Measurements from ENCODE around the gene NYAP1.
"Not testable (repeated sequence)": the region's sequence is repeated elsewhere in the genome, so short reads cannot be mapped to it uniquely, and the experiment has no call there.

The NYAP1 gene

DNA sequence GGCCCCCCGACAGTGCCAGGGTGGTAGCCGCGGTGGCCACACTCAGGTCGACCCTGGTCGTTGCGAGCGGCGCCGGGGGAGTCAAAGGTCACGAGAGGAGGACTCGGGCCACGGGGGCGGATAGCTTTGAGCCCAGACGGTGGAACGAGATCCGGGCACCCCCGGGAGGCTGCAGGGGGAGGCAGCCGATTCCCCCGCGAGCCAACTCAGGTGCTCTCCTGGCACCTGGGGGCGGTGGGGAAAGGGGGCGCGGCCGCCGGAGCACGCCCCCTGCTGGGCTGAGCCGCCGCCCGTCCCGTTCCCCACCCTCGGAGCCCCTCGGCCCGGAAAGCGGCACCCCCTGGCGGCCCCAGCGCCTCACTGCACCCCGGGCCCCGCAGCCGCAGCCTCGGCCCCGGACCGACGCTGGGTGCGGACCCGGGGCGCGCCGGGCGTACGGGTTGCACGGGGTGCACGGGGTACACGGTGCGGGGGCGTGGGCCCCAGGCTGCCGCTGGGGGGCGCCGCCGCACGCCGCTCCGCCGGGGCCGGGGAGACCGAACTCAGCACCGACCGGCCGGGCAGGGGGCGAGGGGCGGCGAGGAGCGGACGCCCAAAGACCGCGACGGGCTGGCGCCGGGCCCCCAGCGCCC is 521 bp upstream of the NYAP1 start:
- peak; percentile 92 for DNase-seq (ENCODE audit: low spot score)

DNA sequence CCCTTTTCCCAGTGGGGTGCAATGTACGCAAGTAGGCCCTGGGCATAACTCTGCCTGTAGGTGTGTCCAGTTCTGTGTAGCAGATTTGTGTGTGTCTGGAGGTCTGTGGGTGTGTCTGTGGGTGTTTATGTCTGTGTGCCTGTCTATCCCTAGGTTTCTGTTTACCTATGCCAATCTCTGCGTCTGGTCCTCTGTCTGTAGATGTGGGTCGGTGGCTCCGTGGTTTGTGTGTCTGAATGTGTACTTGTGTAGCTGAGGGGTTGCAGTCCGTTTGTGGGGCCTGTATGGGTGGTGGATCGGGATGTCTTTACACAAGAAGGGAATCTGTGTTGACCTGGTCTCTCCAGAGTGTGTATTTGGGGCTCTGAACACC is 932 bp downstream of the NYAP1 start:
- DNase-seq (ENCODE audit: low spot score): peak; percentile 18

DNA sequence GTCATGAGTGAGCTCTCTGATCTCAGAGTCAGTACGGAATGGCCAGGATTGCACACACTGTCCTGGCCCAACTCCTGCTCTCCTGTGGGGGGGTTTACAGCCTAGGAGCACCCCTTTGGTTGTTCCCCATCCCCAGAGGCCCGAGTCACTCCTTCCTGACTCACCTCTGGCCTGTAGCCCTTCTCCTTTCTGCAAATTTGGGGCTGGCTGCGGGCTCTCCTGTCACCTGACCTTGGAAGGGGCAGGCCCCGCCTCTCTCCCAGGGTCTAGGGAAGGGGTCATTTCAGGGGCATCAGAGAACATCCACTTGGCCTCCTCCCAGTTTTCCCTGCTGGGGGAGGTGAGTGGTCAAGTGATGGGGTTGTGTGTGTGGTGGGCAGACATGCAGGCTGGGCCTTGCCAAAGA is 1.7 kb downstream of the NYAP1 start:
- DNase-seq (ENCODE audit: low spot score): peak; percentile 28

DNA sequence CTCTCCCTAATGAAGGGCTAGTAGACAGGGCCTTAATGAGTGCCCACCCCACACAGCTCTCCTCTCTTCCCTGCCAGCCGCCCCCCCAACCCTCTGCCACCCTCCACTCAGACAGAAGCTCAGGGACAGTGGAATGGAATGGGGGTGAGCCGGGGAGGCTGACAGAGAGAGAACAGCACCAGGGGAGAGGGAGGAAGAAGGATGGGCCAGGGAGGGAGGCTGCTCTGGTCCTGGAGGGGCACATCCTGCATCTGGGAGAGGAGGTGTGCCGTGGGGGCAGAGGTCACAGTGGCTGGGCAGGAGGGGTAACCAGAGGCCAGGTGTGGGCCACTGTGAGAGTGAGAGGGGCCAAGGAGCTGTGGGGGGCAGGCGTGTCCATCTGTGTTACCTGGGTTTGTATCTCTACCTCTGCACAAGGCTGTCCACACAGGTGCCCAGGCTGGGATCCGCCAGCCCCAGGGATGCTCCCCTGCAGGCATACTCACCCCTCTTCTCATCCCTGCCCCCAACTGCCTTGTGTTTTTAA is 2.4 kb downstream of the NYAP1 start:
- DNase-seq (ENCODE audit: low spot score): peak; percentile 20

DNA sequence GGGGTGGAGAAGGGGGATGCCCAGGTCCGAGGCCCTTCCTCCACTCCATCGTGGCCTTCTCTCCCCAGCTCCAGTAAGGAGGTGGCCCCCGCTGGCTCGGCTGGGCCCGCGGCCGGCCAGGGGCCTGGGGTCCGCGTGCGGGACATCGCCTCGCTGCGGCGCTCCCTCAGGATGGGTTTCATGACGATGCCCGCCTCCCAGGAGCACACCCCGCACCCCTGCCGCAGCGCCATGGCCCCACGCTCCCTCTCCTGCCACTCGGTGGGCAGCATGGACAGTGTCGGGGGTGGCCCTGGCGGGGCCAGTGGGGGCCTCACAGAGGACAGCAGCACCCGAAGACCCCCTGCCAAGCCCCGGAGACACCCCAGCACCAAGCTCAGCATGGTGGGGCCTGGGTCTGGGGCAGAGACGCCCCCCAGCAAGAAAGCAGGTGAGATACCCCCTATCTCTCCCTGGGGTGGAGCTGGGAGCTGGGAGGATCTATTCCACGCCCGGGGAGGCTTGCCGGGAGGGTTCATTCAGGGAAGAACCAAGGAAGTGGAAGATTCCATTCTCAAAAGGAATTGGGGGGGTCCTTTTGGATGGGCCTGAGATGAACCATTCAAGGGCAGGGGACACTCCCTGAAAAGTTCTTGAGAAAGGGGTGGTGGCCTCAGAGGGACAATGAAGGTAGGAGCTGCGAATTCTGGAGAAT is 3.2 kb downstream of the NYAP1 start:
- DNase-seq (ENCODE audit: low spot score): peak; percentile 47

DNA sequence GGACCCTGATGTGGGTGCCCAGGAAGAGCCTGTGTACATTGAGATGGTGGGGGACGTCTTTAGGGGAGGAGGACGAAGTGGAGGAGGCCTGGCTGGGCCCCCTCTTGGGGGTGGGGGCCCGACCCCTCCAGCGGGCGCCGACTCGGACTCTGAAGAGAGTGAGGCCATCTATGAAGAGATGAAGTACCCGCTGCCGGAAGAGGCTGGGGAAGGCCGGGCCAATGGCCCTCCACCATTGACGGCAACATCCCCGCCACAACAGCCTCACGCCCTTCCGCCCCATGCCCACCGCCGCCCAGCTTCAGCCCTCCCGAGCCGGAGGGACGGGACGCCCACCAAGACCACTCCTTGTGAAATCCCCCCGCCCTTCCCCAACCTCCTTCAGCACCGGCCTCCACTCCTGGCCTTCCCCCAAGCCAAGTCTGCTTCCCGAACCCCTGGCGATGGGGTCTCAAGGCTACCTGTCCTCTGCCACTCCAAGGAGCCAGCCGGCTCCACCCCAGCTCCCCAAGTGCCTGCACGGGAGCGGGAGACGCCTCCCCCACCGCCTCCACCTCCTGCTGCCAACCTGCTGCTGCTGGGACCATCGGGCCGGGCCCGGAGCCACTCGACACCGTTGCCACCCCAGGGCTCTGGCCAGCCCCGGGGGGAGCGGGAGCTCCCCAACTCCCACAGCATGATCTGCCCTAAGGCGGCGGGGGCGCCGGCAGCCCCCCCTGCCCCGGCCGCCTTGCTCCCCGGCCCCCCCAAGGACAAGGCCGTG is 4.8 kb downstream of the NYAP1 start:
- DNase-seq (ENCODE audit: low spot score): peak; percentile 5

DNA sequence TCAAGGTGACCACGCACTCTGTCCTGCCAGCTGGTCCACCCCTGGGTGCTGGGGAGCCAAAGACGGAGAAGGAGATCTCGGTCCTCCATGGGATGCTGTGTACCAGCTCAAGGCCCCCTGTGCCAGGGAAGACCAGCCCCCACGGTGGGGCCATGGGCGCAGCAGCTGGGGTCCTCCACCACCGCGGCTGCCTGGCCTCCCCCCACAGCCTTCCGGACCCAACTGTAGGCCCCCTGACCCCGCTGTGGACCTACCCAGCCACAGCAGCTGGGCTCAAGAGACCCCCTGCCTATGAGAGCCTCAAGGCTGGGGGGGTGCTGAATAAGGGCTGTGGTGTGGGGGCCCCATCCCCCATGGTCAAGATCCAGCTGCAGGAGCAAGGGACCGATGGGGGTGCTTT is 5.4 kb downstream of the NYAP1 start:
- DNase-seq (ENCODE audit: low spot score): peak; percentile 6

DNA sequence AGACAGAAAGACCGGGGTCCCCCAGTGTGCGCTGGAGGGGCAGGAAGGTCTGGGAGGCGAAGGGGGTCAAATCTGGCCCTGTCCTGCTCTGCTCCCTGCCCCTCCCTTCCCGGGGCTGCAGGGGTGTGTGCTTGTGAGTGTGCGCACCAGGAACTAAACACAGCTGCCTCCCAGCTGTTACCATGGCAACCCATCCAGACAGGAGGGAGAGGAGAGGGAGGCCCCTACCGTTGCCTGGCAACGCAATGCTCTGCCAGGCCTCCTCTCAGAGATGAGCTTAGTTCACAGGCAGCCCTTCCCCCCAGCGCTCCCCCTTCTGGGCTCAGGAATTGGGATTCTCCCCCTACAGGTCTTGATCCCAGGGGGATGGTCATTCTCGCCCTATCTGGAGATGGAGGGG is 6.1 kb downstream of the NYAP1 start:
- DNase-seq (ENCODE audit: low spot score): peak; percentile 74

DNA sequence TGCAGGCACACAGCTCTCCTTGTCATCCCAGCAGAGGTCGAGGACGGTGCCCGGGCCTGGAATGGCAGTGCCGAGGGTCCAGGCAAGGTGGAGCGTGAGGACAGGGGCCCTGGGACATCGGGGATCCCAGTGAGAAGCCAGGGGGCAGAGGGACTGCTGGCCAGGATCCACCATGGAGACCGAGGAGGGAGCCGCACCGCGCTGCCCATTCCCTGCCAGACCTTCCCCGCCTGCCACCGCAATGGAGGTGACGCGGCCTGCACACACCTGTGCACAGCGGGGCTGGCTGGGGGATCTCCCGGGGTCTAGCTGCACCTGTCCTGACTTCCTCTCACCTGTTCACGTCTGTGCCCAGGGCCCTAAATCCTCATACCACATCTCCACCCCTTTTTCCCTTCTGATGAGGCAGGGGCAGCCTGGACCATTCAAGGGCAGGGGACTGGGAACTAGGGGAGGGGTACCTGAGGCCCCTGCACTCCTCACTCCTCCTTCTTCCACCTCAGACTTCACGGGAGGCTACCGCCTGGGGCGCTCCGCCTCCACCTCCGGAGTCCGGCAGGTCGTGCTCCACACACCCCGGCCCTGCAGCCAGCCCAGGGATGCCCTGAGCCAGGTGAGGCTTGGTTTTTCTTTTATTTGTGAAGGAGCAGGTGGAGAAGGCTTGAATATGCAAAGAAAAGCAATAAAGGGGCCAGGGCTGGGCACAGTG is 6.9 kb downstream of the NYAP1 start:
- DNase-seq (ENCODE audit: low spot score): no peak

DNA sequence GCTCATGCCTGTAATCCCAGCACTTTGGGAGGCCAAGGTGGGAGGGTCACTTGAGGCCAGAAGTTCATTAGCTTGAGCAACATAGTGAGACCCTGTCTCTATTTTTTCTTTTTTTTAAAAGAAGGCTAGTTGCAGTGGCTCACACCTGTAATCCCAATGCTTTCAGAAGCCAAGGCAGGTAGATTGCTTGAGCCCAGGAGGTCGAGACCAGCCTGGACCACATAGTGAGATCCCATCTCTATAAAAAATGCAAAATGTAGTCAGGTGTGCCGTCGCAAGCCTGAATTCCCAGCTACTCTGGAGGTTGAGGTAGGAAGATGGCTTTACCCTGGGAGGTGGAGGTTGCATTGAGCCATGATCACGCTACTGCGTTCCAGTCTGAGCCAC is 7.5 kb downstream of the NYAP1 start:
- no peak for DNase-seq (ENCODE audit: low spot score)

DNA sequence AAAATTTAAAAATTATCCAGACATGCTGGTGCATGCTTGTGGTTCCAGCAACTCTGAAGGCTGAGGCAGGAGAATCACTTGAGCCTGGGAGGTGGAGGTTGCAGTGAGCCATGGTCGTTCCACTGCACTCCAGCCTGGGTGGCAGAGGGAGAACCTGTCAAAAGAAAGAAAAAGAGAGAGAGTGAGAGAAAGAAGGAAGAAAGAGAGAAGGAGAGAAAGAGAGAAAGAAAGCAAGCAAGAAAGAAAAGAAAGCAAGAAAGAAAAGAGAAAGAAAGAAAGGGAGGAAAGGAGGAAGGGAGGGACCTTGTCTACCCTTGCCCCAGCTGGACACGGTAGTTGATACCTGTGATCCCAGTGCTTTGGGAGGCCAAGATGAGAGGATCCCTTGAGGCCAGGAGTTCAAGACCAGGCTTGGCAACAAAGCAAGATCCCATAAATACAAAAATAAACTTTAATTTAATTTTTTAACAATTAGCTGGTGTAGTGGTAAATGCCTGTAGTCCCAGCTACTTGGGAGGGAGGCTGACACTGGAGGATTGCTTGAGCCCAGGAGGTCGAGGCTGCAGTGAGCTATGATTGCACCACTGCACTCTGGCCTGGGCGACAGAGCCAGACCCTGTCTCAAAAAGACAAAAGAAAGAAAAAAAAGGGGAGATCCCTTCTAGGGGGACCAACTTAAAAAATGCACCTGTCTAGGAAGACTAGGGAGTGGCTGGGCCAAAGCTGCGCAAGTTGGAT is 9.2 kb downstream of the NYAP1 start:
- no peak for DNase-seq (ENCODE audit: low spot score)

DNA sequence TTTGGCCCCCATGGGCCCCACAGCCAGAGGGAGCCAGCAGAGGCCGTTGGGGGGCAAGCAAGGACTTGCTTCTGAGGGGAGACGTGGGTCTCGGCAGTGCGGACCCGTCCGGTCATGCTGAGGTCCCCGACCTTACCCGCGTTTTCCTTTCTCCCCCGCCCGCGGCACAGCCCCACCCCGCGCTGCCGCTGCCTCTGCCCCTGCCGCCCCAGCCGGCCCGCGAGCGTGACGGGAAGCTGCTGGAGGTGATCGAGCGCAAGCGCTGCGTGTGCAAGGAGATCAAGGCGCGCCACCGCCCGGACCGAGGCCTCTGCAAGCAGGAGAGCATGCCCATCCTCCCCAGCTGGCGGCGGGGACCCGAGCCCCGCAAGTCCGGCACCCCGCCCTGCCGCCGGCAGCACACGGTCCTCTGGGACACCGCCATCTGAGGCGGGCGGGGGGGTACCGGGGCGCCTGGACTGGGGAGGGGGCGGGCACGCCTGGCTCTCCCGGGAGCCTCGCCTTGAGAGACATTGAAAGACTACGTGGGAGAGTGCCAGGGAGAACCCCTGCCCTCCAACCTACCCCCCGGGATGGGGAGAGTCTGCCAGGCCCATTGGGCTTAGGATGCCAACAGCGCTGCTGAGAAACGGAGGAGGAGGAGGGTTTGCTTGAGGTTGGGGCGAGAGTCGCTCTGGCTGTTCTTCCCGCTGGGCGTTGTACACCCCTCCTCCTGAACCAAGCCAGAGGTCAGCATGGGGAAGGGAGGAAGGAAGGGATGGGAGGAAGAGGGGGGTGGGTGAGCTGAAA is 9.9 kb downstream of the NYAP1 start:
- DNase-seq (ENCODE audit: low spot score): peak; percentile 75

DNA sequence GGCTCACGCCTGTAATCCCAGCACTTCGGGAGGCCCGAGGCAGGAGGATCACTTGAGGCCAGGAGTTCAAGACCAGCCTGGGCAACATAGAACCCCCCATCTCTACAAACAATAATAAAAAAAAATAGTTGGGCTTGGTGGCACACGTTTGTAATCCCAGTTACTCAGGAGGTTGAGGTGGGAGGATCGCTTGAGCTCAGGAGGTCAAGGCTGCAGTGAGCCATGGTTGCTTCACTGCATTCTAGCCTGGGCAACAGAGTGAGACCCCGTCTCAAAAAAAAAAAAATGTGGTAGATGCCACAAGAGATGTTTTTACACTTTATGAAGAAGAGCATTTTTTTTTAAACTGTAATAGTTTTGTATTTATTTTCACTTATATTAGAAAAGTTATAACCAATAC is 12.8 kb downstream of the NYAP1 start:
- DNase-seq (ENCODE audit: low spot score): no peak

DNA sequence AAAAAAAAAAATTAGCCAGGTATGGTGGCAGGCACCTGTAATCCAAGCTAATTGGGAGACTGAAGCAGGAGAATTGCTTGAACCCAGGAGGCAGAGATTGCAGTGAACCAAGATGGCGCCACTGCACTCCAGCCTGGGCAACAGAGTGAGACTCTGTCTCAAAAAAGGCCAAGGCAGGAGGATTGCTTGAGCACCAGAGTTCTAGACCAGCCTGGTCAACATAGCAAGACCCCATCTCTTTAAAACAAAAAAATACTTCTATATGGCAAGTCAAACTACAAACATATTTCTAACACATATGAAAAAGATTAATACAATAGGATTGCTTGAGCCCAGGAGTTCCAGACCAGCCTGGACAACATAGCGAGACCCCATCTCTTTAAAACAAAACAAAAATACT is 17.0 kb downstream of the NYAP1 start:
- not testable (repeated sequence) for DNase-seq (ENCODE audit: low spot score)

DNA sequence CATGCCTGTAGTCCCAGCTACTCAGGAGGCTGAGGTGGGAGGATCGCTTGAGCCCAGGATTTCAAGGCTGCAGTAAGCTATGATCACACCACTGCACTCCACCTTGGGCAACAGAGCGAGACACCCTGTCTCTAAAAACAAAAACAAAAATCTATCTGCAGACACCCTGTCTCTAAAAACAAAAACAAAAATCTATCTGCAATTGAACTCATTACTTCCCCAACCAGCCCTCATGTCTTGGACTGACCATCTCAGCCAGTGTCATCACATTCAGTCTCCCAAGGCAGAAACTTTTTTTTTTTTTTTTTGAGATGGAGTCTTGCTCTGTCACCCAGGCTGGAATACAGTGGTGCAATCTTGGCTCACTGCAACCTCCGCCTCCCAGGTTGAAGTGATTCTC is 20.3 kb downstream of the NYAP1 start:
- not testable (repeated sequence) for DNase-seq (ENCODE audit: low spot score)

DNA sequence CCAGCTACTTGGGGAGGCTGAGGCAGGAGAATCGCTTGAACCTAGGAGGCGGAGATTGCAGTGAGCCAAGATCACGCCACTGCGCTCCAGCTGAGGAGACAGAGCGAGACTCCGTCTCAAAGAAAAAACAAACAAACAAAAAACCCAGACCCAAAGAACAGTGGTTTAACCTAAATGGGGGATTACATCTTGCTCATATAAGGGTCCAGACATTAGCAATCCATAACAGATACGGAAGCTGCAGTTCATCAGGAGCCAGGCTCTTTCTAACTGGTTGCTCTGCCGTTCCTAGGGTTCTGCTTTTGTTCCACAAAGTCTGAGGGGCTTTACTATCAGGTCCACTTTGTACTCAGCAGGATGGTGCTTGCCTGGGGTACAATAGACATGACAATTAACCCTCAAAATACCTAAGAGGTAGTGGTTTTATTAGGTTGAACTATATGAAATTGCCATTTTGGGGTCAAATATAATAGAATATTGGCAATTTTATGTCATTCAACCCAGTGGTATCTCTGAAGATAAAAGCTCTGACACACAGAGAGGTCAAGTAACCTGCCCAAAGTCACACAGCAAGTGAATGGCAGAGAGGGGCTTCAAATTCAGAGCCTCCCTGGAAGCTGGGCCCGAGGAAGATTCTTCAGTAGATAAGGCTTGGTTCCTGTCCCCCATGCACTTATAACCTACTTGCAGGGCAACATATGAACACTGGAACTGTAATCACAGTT is 21.3 kb downstream of the NYAP1 start:
- DNase-seq (ENCODE audit: low spot score): no peak

DNA sequence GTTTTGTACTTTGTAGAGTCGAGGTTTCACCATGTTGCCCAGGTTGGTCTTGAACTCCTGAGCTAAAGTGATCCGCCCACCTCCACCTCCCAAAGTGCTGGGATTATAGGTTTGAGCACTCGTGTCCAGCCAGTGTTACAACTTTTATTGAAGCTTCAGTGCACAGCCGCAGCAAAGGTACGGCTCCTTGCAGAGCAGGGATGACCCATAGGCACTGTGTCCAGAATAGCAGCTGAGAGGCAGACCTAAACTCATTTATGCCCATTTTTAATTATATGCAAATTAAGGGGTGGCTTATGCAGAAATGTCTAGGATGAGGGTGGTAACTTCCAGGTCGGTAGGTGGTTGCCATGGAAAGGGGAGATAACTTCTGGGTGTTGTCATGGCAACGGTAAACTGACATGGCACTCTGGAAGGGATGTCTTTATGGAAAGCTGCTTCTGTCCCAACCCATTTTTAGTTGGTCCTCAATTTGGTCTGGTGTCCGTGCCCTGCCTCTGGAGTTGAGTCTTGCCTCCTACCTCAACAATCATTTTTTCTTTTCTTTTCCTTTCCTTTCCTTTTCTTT is 22.7 kb downstream of the NYAP1 start:
- no peak for DNase-seq (ENCODE audit: low spot score)

DNA sequence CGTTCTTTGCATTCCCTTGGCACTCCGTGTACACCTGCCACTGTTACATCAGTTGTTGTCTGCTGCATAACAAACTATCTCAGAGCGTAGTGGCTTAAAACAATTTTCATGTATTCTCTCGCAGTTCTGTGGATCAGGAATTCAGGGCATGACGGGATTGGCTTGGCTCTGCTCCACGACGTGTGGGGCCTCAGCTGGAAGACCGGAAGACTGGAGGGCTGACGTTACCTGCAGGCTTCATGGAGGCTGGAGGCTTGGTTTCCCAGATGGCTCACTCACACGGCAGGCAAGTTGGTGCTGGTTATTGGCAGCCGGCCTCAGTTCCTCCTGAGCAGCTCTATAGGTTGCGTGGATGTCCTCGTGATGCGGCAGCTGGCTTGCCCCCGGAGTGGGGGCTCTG is 25.5 kb downstream of the NYAP1 start:
- DNase-seq (ENCODE audit: low spot score): no peak

DNA sequence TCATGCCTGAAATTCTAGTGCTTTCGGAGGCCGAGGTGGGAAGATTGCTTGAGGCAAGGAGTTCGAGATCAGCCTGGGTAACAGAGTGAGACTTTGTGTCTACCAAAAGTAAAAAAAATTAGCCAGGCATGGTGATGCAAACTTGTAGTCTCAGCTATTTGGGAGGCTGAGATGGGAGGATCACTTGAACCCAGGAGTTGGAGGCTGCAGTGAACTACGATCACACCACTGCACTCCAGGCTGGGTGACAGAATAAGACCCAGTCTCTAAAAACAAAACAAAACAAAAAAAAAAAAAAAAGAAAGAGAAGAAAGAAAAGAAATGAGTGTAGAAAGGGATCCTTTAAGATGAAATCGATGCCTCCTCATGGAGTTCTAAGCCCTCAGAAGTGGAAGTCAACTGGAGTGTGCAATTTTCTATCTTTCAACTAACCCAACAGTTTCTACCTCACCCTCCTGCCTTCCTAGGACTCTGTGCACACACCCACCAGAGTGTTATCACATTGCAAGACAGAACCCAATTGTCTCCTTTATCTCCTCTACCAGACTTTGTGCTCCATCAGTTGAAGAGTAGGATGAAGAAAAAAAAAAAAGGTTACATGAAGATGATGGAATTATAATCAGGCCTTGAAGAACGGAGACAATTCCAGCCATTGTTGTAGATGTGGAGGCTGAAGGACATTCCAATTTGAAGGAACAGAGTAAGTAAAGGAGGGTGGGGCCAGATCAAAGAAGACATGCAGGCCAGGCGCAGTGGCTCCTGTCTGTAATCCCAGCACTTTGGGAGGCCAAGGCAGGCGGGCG is 26.9 kb downstream of the NYAP1 start:
- no peak for DNase-seq (ENCODE audit: low spot score)
